GM18519 (cell line): ENCODE measurements around the gene ETV7.
"Not testable (repeated sequence)": the region's sequence is repeated elsewhere in the genome, so short reads cannot be mapped to it uniquely, and the experiment has no call there.

Experiments
- ATAC-seq: cut with Tn5 transposase; IDR thresholded peaks from one replicate; pipeline ENCODE4 v1.9.1; 2021; ENCODE audit warnings: mild to moderate bottlenecking, moderate library complexity; ENCODE audit not compliant: unreplicated experiment, low FRiP score

The ETV7 gene

DNA sequence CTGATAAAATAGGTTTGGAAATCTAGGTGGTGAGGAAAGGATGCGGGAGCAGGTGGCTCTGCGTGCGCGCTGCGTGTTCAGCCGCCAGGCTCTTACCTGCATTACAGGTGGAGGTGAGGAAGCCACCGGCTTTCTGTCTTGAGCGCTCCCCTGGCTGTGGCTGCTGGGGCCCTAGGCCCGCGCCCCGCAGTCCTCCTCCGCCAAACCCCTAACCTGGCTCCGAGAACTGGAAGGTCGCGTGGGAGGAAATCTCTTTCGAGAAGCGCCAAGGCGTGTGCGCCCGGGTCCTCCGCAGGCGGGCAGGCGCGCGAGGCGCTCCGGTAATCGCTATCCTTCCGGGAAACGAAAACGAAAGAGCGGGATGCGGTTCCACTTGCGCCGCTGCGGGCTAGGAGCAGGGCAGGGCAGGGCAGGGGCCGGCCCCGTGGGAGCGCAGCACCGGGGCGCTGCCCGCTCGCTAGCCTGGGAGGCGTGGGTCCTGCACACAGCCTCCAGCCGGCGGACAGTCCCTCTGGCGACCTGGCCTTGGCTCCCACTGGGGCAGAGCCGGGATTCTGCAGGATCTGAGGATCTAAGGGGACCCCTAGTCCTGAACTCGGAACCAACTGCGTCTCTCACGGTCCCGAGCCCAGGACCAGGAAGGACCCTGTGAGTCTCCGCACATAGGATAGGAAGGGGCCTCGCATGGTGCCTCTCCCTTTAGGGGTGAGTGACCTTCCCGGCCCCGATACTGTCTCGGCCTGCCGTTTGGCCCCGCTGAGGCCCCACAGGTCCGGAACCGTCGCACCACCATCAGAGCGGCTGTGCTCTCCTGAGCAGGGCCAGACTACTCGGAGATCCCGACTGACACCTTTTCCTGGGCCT lies at the start of gene ETV7:
Gene ETV7, minus strand, starts transcription at position 230 of the 864 bp plus-strand sequence. Its CDS starts 128 bp downstream, at position 102.
- no peak for ATAC-seq

DNA sequence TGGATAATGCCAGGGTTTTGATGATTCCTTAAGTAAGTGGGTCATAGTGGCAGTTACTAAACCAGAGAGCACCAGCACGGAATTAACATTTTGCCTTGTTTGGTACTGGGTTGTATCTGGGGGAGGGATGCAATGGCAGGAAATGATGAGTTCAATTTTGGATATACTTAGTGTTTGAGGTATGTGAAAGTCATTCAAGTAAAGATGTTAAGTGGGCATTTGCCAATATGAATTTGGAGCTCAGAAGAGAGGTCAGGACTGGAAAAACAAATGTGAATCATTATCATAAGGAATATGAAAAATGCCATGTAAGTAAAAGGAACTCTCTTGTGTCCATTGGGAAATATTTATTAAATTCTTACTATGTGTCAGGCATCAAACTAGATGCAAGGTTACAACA lies 49.0 kb upstream of the ETV7 start:
- no peak for ATAC-seq

DNA sequence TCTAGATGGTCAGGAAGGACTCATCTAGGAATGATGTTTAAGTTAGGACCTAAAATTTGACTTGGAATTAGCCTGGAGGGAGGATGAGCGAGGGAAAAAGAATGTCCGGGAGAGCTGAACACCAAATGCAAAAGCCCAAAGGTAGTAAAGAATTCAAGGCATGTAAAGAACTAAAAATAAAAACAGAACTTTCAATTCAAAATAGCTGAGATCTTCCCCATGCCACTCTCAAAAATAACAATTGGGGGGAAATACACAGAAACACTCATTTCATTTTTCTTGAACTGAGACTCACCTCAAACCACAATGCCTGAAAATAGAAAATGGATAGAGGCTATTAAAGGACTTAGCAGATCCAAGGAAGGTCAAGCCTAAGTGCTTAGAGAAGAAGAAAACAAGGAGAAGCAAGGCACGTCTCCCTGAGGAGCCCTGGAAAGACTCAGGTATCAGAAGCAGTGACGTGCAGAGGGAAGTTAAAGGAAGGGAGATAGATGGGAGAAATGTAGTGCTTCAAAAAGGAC lies 44.7 kb upstream of the ETV7 start:
- no peak for ATAC-seq

DNA sequence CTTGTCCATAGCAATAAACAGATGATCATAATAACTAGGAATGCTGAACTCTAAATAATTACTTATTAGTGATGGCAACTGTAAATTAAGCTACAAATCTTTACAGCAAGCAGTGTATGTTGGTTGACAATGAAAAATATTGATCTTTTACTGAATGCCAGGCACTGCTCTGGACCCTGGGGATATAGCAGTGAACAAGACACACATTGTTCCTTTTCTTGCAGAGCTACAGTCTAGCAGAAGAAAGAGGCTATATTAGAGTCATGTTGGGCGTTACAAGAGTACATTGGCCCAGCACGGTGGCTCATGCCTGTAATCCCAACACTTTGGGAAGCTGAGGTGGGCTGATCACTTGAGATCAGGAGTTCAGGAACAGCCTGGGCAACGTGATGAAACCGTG lies 43.7 kb upstream of the ETV7 start:
- no peak for ATAC-seq

DNA sequence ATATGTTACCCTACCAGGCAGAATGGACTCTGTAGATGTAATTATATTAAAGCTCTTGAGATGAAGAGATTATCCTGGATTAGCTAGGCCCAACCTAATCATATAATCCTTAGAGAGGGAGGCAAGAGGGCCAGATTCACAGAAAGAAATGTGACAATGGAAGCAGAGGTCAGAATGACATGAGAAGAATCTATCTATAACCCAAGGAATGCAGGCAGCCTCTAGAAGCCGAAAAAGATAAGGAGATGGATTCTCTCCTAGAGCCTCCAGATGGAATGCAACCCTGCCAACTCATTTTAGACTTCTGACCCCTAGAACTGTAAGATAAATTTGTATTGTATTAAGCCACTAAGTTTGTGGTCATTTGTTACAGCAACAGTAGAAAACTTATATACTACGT lies 42.9 kb upstream of the ETV7 start:
- no peak for ATAC-seq

DNA sequence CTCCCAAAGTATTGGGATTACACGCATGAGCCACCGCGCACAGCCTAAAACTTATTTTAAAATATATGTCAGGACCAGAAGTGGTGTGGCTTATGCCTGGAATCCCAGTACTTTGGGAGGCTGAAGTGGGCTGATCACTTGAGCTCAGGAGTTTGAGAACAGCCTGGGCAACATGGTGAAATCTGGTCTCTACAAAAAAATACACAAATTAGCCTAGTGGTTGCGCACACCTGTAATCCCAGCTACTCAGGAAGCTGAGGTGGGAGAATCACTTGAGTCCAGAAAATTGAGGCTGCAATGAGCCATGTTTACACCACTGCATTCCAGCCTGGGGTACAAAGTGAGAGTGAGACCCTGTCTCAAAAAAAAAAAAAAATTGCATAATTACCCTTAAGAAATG lies 41.4 kb upstream of the ETV7 start:
- no peak for ATAC-seq

DNA sequence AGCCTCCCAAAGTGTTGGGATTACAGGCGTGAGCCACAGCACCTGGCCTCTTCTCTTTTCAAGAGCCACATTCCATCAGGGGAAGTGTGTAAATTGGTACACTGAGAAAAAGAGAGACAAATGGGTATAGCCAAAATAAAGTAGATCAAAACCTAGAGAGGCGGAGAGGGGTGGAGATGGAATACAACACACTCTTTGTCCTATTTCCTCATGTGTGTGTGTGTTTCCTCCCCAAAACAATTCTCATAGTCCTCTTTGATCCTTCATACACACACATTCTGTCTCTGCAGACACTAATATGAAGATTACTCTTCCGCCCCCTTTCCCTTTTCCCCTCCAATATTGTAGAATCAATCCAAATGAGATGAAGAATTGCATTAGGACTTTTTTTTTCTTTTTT lies 39.2 kb upstream of the ETV7 start:
- no peak for ATAC-seq

DNA sequence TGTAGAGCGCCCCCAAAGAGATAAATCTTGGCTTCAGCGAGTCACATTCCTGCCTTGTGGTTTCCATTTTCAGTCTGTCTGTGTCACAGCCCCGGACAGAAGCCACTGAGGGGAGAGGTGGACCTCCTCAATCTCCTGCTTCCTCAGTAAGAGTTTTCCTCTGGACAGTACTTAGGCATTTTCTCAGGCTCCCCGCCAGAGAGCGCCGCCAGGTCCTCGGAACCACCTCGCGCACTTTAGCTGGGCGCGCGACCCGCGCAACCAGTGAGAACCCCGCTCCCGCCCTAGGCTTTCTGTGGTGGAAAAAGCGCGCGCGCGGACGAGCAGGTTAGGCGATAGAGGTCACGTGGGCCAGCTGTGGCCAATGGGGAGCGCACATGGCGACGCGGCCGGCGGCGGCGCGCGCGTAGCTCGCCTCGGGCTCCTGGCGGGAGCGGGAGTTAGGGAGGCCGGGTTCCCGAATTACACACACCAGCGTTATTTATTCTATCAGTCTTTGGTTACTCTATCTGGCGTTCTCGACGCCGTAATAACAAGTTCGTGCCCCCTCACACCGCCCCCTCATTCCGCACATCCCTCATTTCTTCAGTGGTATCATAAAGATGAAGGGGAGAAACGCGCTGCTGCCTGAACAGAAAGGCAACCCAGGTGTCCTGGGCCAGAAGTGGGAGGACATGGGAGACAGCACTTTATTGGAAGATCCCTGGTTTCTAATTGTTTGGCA lies 35.8 kb upstream of the ETV7 start:
- ATAC-seq: peak; percentile 76

DNA sequence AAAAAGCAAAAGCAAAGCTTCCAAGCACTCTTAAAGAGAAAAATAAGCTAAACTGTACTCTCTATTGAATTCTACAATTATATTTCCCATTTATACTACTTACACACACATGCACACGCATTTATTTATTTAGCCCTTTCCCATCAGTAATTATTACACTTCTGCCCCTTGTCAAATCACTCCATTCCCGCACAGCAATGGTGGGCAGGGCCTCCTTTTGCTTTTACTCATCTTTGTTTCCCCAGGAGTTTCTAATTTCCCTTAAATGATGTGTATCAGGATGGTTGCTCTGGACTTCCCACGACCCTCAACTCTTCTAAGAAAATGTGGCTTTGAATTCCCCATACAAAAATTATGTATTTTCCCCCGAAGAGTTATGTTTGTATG lies 35.2 kb upstream of the ETV7 start:
- ATAC-seq: no peak

DNA sequence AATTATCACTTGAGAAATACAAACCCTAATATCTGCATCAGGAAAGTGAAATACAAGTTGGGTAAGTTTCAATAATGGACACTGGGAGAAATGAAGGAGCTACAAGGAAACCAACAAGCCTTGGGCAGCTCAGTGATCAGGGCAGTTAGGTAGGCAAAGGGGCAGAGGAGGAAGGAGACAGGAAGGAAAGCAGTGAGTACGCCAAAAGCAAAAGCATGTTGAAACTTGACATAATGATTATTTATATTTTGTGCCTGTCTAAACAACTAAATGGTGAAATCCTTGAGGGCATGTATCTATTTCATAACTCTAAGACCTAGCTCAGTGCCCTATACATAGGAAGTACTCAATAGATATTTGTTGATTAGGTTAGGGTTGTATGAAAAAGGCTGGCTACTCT lies 31.8 kb upstream of the ETV7 start:
- ATAC-seq: no peak

DNA sequence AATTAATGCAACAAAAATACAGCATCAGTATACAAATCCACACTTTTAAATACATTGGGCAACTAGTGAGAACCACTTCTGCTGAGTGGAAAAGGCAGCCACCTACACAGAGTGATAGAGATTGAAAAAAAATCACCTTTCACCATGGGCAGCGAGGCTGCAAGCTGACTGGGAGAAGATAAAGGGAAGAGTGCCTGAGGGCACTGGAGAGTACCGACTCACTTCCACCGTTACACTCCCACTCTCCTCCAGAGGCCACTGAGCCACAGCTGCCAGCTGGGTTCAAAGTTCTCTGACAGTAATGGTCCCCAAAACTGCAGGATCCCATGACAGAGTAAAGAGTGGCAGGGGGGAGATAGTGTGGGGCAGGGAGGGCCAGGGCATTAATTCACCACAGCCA lies 31.1 kb upstream of the ETV7 start:
- no peak for ATAC-seq

DNA sequence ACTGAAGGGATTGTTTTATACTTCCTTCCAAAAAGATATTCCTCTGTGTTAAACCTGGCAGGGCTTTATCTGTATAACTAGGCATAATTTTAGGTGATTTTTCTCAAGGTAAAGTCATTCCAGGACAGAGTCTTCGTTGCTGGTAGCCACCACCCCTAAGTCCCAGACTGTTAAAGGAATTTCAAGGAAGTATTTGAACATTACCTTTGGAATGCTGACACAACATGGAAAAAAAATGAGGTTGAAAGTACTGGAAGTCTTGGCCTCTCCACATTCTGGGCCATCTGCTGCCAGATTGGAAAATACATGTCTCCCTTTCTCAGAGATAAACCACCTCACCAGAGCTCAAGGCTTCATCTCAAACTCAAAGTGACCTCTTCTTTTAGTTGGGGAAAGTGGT lies 27.0 kb upstream of the ETV7 start:
- ATAC-seq: no peak

DNA sequence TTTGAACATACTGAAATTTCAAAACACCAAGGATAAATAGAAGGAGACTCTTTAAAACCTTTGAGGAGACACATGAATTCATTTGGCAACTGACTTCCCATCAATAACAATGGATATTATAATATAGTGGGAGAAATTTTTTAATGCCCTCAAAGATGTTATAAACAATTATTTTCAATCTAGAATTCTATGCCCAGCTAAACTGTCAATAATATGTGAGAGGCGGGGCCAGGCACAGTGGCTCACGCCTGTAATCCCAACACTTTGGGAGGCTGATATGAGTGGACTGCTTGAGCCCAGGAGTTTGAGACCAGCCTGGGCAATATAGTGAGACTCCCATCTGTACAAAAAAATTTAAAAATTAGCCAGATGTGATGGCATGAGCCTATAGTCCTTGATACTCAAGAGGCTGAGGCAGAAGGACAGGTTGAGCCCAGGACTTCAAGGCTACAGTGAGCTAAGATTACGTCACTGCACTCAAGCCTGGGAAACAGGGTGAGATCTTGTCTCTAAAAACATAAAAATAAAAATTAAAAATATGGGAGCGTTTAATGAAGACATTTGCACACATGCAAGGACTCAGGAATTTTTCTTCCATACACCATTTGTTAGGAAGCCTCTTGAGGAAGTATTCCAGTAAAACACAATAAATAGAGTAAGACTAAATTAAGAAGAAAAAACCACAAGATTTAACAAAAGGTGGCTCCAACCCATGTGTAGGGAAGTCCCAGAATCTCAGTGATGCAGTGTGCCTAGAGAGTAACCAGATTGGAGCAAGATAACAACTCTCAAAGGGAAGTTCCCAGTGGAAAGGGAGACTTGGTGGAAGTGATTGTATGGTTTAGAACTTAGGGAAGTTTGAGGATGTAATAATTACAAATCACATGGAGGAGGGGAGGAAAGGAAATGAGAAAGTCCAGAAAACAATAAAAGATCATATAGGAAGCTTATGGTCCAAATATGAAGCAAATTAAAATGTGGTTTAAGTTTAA lies 26.3 kb upstream of the ETV7 start:
- no peak for ATAC-seq

DNA sequence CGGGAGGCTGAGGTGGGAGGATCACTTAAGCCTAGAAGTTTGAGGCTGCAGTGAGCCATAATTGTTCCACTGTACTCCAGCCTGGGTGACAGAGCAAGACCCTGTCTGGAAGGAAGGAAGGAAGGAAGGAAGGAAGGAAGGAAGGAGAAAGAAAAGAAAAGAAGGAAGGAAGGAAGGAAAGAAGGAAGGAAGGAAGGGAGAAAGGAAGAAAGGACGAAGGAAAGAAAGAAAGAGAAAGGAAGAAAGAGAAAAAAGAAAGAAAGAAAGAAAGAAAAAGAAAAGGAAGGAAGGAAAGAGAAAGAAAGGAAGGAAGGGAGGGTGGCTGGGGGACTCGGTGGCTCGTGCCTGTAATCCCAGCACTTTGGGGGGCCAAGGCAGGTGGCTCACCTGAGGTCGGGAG lies 22.2 kb upstream of the ETV7 start:
- ATAC-seq: not testable (repeated sequence)

DNA sequence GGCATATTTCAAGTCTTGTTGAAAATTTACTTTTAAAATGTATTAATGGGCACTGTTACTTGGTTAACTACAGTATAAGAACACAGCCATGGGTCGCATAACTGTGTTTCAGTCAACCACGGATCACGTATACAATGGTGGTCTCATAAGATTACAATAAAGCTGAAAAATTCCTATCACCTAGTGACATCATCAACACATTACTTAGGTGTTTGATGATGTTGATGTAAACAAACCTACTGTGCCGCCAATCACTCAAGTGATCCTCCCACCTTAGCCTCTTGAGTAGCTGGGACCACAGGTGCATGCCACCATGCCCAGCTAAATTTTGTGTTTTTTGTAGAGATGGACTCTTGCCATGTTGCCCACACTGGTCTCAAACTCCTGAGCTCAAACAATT lies 16.7 kb upstream of the ETV7 start:
- no peak for ATAC-seq

DNA sequence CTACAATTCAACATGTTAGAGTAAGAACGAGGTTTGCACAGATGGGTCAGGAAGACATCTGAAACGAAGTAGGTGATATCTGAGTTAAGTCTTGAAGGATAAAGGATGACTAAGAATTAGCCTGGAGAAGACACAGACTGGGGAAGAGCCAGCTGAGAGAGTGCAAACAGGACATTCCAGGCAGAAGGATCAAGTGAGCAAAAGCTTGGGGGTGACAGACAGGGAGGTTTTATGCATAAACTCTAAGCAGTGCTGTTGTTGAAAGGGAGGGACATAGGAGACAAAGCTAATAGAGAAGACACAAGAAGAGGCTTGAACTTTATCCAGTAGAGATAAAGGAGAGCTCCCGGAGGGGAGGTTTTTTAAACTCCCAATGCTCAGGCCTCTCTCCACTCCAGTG lies 15.0 kb upstream of the ETV7 start:
- ATAC-seq: no peak

DNA sequence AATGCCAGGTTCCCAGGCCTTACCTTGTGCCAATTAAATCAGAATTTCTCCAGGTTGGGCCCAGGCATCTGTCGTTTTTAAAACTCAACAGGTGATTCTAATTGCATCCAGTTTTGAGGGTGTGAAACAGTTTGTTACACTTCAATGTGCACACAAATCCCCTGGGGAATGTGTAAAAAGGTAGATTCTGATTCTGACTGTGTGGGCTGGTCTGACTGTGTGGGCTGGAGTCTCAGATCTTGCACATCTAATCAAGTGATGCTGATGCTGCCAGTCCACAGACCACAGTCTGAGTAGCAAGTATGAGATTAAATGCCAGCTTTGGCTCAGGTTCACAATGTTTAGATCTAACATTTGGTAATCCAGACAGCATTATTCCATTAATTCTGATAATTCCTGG lies 12.5 kb upstream of the ETV7 start:
- ATAC-seq: no peak

DNA sequence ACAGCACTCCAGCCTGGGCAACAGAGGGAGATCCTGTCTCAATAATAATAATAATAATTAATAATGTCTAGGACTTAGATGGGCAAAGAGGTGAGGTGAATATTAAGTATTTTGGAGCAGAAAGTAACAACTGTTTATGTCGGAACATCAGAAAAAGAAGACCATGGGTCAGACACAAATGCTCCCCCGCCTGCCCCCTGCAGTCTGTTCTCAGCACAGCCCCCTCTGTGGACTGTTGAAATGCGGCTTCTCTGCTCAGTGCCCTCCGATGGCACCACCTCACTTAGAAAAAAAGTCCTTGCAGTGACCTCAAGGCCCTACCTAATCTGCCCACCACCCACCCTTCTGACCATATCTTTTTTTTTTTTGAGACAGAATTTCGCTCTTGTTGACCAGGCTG lies 5.2 kb upstream of the ETV7 start:
- ATAC-seq: no peak

DNA sequence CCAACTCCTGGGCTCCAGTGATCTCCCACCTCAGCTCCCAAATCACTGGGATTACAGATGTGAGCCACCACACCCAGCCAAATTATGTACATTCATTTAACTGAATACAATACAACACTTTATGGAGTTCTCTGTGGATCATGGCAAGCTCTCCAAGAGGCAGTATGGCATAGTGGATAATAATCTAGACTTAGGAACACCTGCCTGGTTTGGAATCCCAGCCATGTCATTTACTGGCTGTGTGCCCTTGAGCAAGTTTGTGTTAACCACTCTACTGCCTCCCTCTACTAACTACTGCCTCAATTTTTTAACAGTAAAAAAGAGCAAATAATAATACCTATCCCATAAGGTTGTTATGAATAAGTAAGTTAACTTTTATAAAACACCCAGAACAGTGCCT lies 1.9 kb upstream of the ETV7 start:
- no peak for ATAC-seq
